DND-41 (cell line): Measurements from ENCODE around the gene ING4.
A peak's percentile ranks its signal among the peaks of the same experiment; 100 is the strongest.

ENCODE experiments used
- ATAC-seq: fragments of 200-7000 bp; cut with Tn5 transposase; 3 replicates; pipeline ENCODE4 v1.9.1; 2021; ENCODE audit warnings: low read depth; ENCODE audit not compliant: insufficient read depth
- DNase-seq: peaks from one replicate; pipeline ENCODE4 v3.0.0-alpha.2; 2020
- H2AFZ ChIP-seq: 2 replicates; pipeline ENCODE4 v1.6.0; 2012; ENCODE audit warnings: low read depth, low read length
- H3K27ac ChIP-seq: 2 replicates; pipeline ENCODE4 v1.5.1; 2012; ENCODE audit warnings: low read length, inconsistent platforms
- H3K27me3 ChIP-seq: fragments of 200-600 bp; sonication (generic); 2 replicates; pipeline ENCODE4 v1.6.0; 2012; ENCODE audit warnings: low read length, mild to moderate bottlenecking, inconsistent platforms; ENCODE audit not compliant: insufficient read depth, poor library complexity
- H3K36me3 ChIP-seq: 2 replicates; pipeline ENCODE4 v1.5.1; 2012; ENCODE audit warnings: low read length, inconsistent platforms; ENCODE audit not compliant: insufficient read depth
- H3K4me1 ChIP-seq: 2 replicates; pipeline ENCODE4 v1.5.1; 2012; ENCODE audit warnings: mild to moderate bottlenecking, low read length; ENCODE audit not compliant: insufficient read depth
- H3K4me2 ChIP-seq: 2 replicates; pipeline ENCODE4 v1.6.0; 2012; ENCODE audit warnings: mild to moderate bottlenecking, moderate library complexity, low read length, inconsistent platforms; ENCODE audit not compliant: insufficient read depth
- H3K4me3 ChIP-seq, 2 experiments: fragments of 200-600 bp in 1 of 2; shearing (Covaris generic) in 1 of 2; 2 replicates each; pipeline ENCODE4 v1.5.1; 2012 to 2016; ENCODE audit warnings: inconsistent platforms in 2 of 2, low read length in 2 of 2, mild to moderate bottlenecking in 2 of 2, low read depth in 1 of 2, moderate library complexity in 1 of 2
- H3K79me2 ChIP-seq: 2 replicates; pipeline ENCODE4 v1.6.0; 2012; ENCODE audit warnings: low read length, inconsistent platforms; ENCODE audit not compliant: insufficient read depth
- H3K9ac ChIP-seq: 2 replicates; pipeline ENCODE4 v1.6.0; 2012; ENCODE audit warnings: low read depth, mild to moderate bottlenecking, inconsistent platforms, low read length, moderate library complexity
- H3K9me3 ChIP-seq: 2 replicates; pipeline ENCODE4 v1.5.1; 2012; ENCODE audit warnings: low read length, moderate library complexity, mild to moderate bottlenecking, inconsistent platforms; ENCODE audit not compliant: insufficient read depth, severe bottlenecking
- H4K20me1 ChIP-seq: 2 replicates; pipeline ENCODE4 v1.6.0; 2012; ENCODE audit warnings: low read length; ENCODE audit not compliant: insufficient read depth
- CTCF ChIP-seq: IDR thresholded peaks from 2 replicates; pipeline ENCODE4 v1.5.1; 2012; ENCODE audit warnings: borderline replicate concordance, low read length, moderate library complexity, mild to moderate bottlenecking; ENCODE audit not compliant: poor library complexity, severe bottlenecking; ENCODE audit errors: extremely low read depth
- EZH2 ChIP-seq: IDR thresholded peaks from 3 replicates; pipeline ENCODE4 v1.6.1; 2012; ENCODE audit warnings: borderline replicate concordance, low read depth, mild to moderate bottlenecking, moderate library complexity, low read length, inconsistent platforms; ENCODE audit not compliant: severe bottlenecking

The ING4 gene

GRCh38 chr12:6631549-6631961, 31.4 kb downstream of the ING4 start:
- TF ChIP-seq EZH2: no peak
- Histone ChIP-seq H4K20me1 (peaks cover 3% of the 10 kb centered on the region; the same call in 1 of the 2 replicates), H2AFZ (peak overlapping the region; percentile 73), H3K36me3 (no peaks in the 10 kb centered on the region), H3K4me1 (peaks cover 50% of the 10 kb centered on the region), H3K9ac (no peak overlapping the region), H3K79me2 (no peaks in the 10 kb centered on the region), H3K27ac (peak overlapping the region; percentile 60; the same call in 1 of the 2 replicates), H3K4me2 (no peak overlapping the region), H3K4me3 (no peak overlapping the region), H3K9me3 (no peaks in the 10 kb centered on the region), H3K27me3 (no peaks in the 10 kb centered on the region)
- DNase-seq: no peak
- ATAC-seq: no peak

GRCh38 chr12:6630736-6631135, 32.2 kb downstream of the ING4 start:
- no peaks in the 10 kb centered on the region for H3K9me3 ChIP-seq
- H3K36me3 ChIP-seq: no peaks in the 10 kb centered on the region
- H3K27ac ChIP-seq: no peak overlapping the region
- H3K27me3 ChIP-seq: no peaks in the 10 kb centered on the region
- DNase-seq (no peak), ATAC-seq (no peak)
- no peak overlapping the region for H3K4me2 ChIP-seq
- no peaks in the 10 kb centered on the region for H3K79me2 ChIP-seq
- TF ChIP-seq EZH2: no peak
- no peak for TF ChIP-seq CTCF
- no peaks in the 10 kb centered on the region for H4K20me1 ChIP-seq
- no peak overlapping the region for H3K4me3 ChIP-seq
- H3K9ac ChIP-seq: no peak overlapping the region
- peaks cover 43% of the 10 kb centered on the region for H3K4me1 ChIP-seq
- no peak overlapping the region for H2AFZ ChIP-seq

- Histone ChIP-seq H3K4me3 (peak overlapping the region in 1 of 2 experiments; percentile 54; a peak in 2 of 4 replicates), H3K9ac (peak overlapping the region; percentile 39), H2AFZ (peak overlapping the region; percentile 66), H3K36me3 (no peaks in the 10 kb centered on the region), H3K4me1 (peaks cover 27% of the 10 kb centered on the region), H4K20me1 (no peaks in the 10 kb centered on the region), H3K9me3 (no peaks in the 10 kb centered on the region), H3K27ac (0 out of 2 replicates have a peak overlapping the region, but pooled peaks have one; percentile 39), H3K27me3 (no peaks in the 10 kb centered on the region), H3K4me2 (peak overlapping the region; percentile 64), H3K79me2 (no peaks in the 10 kb centered on the region)
- peak; percentile 77 for ATAC-seq
- peak; percentile 63 for DNase-seq
- TF ChIP-seq CTCF (no peak), EZH2 (no peak)
These were observed 35.3 kb downstream of the ING4 start for GRCh38 chr12:6627616-6628015.

GRCh38 chr12:6626654-6627283, 36.1 kb downstream of the ING4 start:
- H3K36me3 ChIP-seq: no peaks in the 10 kb centered on the region
- H3K27ac ChIP-seq: no peak overlapping the region
- no peaks in the 10 kb centered on the region for H3K27me3 ChIP-seq
- peak overlapping the region; percentile 64; the same call in 1 of the 2 replicates for H3K4me2 ChIP-seq
- H3K79me2 ChIP-seq: no peaks in the 10 kb centered on the region
- H3K9ac ChIP-seq: 0 out of 2 replicates have a peak overlapping the region, but pooled peaks have one; percentile 39
- peaks cover 19% of the 10 kb centered on the region for H3K4me1 ChIP-seq
- peak overlapping the region in 1 of 2 experiments; percentile 54; a peak in 2 of 4 replicates for H3K4me3 ChIP-seq
- TF ChIP-seq EZH2 (no peak), CTCF (no peak)
- H2AFZ ChIP-seq: peak overlapping the region; percentile 66
- ATAC-seq: peak; percentile 66
- peak; percentile 60 for DNase-seq
- no peaks in the 10 kb centered on the region for H3K9me3 ChIP-seq
- no peaks in the 10 kb centered on the region for H4K20me1 ChIP-seq
